NAMALWA (cell line): ENCODE results near the gene ZCCHC12.

Experiments used
- DNase-seq: peaks from one replicate; pipeline ENCODE4 v3.0.0-alpha.2; 2015; ENCODE audit warnings: low spot score

Gene ZCCHC12

GRCh38 chrX:118872102-118872566, 48.5 kb downstream of the ZCCHC12 start:
- no peak for DNase-seq
